COLO829 (cell line): Measurements from ENCODE around the gene KAZN.

Experiments used
- DNase-seq: peaks from one replicate; pipeline ENCODE4 v3.0.0; 2012; ENCODE audit warnings: low spot score

KAZN gene

DNA sequence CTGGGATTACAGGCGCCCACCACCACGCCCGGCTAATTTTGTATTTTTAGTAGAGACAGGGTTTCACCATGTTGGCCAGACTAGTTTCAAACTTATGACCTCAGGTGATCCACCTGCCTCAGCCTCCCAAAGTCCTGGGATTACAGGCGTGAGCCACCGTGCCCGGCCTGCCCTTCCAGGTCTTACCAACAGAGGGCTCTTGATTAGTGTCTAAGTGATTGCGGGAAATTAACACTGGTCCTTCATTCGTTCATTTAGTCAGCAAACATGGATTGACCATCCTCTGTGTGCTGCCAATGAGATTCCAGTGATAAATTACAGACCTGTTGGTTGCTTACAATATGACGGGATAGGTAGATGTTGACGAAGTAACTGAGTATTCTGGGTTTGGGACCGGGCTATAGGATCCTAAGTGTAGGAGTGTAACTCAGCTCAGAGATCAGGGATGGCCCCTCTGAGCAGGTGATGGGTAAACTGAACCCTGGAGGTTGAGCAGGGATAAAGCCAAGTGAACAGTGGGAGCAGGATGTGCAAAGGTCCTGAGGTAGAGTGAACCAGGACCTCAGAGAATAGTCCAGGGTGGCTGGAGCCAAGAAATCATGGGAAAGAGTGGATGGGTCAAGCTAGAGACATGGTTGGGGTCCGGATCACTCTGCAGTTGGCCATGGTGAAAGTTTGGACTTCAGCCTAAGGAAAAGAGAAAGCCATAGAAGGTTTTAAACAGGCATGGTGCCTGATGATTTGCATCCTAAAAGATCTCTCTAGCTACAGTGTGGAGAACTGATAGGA lies 171.2 kb downstream of the KAZN start:
- DNase-seq: no peak

DNA sequence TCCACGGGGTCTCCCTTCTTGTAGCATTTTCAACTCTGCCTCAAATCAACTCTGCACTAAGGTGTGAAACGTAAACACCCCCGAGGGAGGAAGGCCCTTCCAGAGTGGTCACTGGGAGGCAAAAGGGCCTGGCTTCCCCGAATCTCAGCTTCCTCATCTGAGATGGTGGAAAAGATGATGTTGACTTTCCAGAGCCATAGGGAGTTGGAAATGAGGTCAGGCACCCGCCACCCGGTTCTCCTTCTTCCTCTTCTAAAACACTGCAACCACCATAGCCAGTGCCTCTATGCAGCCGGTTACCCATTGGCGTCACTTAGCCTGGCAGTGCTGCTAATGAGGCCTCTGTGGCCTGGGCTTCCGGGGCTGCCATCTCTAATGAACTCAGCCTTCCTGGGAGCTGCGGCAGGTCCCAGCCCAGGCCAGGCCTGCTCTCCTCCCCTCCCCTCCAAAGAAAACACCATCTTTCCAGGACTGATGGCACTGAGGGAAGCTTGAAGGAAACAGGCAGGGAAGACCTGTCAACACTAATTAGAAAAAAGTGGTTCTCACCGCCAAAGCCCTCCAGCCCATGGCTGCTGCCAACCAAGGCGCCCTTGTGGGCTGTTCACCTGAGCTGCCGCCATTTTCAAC lies 175.0 kb downstream of the KAZN start:
- DNase-seq: no peak

DNA sequence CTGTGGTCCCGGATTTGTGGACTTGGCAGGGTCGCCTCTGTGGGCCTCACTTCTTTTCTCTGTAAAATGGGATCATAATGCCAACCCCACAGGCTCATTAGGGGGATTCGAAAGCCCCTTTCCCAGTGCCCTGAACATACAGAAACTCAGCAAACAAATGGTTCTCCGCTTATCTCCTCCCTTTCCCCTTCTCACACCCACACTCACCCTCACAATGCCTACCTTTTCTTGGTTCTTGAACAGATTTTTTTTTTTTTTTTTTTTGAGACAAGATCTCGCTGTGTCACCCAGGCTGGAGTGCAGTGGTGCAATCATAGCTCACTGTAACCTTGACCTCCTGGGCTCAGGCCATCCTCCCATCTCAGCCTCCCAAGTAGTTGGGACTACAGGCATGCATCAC lies 175.7 kb downstream of the KAZN start:
- DNase-seq: no peak

DNA sequence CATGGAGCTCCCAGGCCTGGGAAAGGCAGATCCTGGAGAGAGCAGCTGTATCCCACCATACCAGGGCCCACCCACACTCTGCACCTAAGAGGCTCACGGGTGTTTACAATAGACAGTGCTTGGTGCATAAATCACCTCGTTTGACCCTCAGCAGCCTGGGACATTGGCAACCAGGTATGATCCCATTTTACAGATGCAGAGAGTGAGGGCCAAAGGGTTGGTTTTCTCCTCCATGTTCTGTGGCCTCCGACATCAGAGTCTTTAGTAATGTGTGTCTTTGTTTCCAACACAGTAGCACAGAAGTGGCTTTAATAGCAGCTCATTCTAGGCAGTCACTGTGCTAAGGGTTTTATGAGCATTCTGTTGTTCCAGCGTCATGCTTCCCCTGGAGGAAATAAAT lies 176.5 kb downstream of the KAZN start:
- DNase-seq: no peak

DNA sequence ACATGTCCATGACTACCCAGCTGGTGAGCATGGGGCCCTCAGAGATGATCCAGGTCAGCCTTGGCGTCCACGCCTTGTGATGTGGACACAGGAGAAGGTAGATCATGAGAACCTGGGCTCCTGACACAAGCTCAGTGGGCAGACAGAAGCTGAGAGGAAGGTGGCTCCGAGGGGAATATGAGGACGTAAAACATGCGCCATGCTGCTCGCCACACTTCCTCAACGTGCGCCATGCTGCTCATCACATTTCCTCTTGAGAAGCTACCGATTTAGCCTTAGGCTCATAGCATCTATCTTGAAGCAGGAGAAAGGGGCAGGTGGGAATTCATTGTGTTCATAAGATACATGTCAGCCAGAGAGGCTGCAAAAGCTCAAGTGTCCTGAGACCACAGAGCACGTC lies 176.9 kb downstream of the KAZN start:
- no peak for DNase-seq

DNA sequence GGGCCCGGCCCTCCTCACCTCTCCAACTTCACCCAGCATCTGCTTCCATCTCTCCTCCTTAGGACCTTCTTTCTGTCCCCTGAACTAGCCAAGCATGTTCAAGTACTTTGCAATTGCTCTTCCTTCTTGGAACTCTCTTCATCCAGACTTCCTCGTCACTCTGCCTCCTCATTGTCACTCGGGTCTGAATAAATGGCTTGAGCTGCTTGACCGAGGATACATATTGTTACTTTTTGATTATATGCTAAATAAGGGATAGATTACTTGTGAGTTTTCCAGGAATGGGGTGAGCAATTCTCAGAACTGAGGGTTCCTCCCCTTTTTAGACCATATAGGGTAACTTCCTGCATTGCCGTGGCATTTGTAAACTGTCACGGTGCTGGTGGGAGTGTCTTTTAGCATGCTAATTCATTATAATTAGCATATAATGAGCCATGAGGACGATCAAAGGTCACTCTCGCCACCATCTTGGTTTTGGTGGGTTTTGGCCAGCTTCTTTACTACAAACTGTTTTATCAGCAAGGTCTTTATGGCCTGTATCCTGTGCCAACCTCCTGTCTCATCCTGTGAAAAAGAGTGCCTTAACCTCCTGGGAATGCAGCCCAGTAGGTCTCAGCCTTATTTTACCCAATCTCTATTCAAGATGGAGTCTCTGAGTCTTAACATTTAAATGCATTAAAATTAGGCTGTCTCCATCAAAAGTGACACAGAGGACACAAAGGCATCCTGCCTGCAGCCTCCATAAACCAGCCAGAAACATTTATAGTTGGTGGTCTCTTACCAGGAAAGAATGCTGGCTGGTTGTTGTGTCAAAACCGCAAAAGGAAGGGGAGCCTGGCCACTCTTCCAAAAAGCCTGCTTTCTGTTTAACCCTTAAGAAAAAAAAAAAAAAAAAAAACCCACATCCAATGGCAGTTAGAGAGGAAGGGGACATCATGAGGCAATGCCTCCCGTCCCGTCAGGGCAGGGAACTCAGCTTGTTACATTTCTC lies 179.3 kb downstream of the KAZN start:
- DNase-seq: no peak

DNA sequence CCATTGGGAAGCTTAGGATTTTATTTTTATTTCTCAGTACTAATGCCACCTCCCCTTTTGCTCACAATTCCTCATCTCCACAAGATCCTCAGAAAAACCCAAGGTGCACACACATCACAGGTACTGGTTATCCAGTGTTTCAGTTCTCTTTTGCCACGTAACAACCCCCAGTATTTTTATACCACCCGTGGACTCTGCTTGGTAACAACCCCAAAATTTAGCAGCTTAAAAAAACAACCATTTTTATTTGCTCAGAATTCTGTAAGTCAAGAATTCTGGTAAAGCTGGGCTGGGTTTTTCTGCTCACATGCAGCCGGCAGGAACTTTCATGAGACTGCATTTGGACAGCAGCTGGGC lies 180.0 kb downstream of the KAZN start:
- no peak for DNase-seq

DNA sequence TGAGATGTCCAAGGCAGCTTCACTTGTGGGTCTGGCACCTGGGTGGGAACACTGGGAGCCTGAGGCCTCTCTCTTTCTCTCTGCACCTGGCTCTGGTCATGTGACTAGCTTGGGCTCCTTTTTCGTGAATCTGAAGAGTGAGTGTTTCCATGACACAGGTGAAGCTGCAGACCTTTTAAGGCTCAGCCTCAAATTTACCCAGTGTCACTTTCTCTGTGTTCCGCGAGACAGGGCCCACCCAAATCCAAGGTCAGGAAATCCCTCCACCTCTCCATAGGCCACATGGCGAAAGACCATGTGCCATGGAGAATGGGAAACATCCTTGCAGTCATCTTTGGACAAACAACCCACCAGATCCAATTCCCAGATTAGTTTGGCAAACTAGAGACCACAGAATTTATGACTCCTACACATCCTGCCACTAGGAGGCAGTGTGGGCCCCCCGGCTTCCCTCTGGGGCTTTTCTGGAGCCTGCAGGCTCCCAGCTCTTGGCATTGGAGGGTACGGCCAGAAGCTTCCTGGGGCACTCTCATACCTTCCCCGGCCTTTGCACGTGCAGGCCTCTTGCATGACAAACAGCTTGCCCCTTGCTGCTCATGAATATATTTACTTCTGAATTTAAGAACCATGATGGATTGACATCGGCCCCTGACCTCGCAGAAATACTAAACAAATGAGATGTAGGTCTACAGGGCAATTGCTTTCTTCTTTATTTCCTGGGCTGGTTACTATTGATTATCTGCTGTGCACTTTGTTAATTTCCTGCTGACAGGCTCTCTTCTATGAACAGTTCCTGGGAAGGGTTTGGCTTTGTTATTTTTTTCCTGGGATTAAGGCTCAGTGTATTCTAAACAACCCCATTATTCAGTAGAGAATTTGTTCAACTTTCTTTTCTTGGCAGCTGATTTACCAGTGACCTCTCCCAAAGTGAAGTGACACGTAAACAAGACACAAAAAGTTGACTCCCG lies 180.7 kb downstream of the KAZN start:
- peak; percentile 45 for DNase-seq

DNA sequence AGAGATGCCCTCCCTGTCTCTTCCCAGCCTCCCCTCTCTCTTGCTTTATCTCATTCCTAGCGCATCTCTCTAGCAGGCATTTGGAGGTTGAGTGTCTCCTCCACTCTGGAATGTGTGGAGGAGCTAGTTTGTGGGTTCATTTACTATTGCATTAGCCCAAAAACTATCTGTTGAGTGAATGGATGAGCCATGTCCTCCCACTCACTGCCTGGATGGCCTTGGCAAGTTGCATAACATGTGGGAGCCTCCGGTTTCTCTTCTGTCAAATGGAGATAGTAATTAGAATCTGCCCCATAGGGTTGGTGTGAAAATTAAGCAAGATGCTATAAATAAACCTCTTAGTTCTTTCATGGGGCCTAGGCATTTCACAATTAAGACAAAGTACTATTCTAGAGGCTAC lies 181.8 kb downstream of the KAZN start:
- DNase-seq: no peak

DNA sequence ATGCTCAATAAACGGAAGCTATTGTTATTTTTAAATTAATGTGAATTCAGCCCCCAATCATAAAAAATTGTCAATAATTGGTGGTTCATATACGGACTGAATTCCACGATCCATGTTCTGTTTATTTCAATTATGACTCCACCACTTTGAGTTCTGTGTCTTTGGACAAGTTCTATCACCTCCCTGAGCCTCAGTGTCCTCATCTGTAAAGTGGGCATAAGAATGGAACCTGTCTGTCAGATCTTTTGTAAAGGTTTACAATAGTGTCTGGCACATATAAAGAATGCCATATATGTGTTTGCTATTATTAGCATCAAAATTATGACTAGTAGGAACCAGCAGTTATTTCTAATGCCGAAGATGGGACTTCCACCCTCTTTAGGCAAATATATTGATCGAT lies 183.3 kb downstream of the KAZN start:
- no peak for DNase-seq

DNA sequence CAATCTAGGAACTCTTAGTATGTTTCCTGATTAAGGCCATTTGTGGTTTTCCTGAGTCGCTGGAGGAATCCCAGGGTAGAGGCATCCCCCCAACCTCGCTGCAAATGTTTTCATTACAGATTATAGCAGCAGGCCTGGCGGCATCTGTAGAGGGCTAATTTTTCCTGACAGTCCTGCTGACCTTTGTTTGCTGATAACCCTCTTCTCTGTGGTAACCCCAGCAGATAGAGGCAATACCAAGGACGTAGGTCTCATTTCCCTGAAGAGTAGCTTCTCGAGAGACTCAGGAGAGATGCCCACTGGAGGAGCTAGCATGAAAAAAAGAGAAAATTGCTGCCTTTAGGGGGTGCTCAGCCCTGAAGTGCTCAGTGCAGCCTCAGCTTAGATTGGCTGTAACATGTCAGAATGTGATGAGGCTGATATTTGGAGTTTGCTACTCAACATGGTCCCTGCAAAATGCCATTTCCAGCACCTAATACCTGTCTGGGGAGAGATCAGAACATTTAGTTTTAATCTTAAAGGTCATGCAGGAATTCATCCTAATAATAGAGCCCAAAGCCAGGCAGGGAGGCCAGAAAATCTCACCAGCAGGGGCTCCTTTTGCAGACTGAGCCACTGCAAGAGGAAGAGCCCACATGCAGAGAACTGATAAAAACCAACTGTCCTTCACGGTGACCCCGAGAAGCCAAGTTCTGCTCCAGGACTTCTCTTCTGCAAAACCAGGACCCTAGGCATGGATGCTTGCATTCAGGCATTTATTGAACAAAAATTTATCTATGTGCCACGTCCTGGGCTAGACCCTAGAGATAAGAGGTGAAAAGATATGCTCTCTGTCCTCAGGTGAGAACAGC lies 184.5 kb downstream of the KAZN start:
- DNase-seq: no peak

DNA sequence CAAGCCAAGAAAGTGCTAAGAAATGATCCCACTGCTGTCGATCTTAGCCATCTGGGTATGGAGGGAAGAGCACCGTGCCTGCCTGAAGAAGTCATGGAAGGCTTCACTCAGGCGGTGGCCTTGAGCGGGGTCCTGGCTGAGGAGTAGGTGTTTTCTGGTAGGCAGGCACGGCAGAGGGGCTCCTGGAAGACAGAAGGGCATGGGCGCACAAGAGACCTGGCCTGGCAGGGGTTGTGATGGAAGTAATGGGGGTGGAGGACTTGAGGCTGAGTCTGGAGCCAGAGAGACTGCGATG lies 185.1 kb downstream of the KAZN start:
- no peak for DNase-seq

DNA sequence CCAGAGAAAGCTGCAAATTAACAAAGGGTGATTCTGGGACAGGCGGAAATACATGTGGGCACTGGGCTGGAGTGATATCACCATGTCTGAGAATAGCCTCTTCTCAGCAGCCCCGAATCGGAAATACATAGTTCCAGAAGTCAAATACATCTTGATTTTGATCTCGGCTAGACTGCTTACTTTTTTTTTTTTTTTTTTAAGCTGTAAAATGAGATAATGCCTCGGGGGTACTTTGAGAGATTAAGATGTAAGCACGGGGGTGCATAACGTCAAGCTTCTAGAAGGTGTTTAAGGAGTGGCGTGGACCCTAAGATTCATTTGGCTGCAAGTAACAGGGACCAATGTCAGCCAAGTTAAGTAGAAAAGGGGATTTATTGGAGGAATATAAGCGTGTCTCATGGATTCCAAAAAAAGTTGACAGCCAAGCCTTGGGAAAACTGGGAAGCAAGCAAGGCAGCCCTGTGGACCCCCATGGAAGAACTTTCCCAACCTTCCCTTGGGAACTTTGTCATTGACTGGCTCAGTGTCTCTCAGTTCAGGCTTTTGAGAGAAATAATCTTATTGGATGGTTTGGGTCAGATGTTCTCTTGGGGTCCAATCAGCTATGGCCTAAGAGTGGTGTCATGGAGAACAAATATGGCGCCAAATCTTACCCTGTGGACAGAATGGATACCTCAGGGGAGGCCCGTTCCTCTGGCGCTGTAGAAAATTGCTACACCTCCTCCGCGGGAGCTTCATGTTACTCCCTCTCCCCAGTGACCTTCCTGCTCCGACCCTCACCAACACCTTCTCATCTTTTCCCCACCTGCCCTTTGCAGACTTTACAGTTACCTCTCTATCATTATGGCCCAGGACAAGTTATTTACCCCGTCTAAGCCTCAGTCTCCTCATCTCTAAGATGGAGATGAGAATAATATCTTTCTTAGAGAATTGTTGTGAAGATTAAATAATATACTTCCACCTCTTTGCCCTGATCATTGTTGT lies 186.6 kb downstream of the KAZN start:
- no peak for DNase-seq

DNA sequence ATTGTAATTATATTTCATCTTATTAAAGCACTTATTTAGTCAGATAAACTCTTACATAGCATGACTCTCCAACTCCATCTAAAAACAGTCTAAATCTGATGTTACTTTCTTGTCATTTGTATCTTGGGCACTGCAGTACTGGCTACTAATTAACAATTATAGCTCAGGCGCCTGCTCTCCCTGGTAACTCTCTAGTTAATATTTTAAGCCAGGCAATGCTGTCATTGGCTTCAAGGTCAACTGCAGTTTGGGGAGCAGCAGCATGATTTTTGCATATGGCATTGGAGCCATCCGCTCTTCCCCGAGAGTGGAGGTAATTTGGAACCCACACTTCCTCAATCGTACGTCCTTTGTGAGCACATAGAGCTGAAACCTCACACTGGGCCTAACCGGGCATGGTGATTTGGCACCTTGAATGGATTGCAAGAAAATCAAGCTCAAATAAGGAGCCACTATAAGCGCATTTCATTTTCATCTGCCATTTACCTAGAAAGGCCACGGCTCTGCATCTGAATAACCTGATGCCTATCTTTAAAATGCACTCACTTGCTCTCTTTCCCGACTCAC lies 187.7 kb downstream of the KAZN start:
- DNase-seq: no peak

DNA sequence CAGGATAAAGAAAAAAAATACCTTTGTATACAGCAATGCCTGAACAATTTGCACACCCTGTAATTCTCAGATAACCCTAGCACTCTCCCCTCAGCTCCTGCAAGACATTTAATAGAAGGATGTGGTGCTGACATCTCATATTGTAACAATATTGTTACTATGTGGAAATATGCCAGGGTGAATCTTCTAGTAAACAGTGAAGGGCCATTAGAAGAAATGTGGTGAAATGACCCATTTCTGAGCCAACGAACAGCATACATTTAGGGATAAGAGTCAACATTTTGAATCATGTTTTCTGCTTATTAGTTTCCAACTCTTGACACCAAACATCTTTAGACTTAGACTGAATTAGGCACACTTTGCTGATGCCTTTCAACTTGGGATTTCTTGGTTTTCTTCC lies 188.2 kb downstream of the KAZN start:
- DNase-seq: no peak

DNA sequence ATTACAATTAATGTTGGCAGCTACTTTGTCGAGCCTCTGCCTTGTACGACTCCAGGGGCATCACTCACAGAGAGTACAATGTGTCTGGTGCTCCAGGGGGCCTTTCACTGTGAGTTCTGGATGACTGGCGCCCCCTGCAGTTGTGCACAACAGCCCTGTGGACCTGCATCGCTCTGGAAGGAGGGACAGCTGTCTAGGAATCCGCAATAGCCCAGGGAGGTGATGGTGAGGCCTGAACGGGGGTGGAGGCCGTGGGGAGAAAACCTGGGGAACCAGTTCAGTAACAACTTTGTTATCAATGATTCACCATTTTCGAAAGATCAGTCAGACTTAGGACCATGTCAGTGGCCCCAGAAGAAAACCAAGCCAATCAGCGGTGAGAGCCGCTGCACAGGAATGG lies 189.1 kb downstream of the KAZN start:
- no peak for DNase-seq

DNA sequence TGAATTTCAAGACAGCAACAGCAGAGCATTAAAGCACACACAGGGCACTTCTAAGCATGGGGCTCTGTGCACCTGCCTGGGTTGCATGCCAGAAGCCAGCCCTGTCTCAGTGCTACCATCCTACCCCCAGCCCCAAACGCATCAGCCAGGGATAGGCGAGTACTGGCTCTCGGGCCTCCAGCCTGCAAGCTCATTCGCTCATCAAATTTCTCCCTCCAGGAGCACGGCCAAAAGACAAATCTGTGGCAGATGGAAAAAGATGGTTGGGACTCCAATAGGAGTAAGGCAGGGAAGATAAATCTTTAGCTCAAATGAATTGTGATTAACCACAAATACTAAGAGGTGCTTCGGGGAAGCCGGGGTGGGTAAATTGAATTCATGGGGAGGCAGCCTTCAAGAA lies 189.6 kb downstream of the KAZN start:
- no peak for DNase-seq

DNA sequence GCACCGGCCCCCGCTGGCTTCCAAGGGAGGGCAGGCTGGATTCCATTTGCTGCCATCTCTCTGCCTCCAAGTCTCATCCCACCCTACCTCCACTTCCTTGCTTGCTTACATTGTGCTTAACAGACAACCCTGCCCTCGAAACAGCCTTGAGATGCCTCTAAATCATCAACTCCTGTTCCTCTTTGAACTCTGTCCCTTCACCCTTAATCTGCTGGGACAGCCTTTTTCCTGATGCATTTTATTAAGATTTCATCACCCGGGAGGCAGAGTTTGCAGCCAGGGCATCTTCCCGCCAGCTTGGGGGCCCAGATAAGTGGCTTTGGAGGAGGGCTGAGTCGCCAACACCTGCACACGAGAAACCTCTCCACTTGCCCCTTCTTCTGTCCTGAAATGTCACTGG lies 192.5 kb downstream of the KAZN start:
- DNase-seq: no peak

DNA sequence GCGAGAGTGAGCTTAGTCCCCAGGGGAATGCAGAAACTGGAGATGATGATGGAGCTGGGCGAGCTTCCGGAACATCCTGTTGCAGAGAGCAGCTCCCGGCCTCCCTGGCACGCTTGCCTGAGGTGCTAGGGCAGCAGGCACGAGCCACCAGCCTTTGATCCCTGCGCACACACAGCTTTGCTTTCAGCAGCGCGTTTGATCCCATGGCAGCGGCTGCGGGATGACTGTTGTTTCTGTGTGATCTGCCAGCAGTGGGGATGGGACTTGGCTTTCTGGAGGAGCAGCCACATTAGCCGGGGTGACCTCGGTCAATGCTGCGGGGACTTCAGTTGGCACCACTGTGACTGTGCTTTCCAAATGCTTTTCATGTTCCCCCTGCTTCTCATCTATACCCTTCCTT lies 193.2 kb downstream of the KAZN start:
- peak; percentile 35 for DNase-seq
